SK-N-SH (cell line): ENCODE measurements around the gene C17orf114.

Experiments
- CTCF ChIA-PET: fragments of 300-600, 350-600 bp; formaldehyde crosslinking; extraction: SDS; loops from one replicate; lab custom pipeline; 2021; lab: Yijun Ruan, JAX
- POLR2A ChIA-PET: fragments of 350-600 bp; sonication (Branson Sonifier 250); formaldehyde crosslinking; extraction: SDS; loops from one replicate; lab custom pipeline; 2020; ENCODE audit warnings: antibody characterized with exemption, inconsistent platforms; lab: Yijun Ruan, JAX
- DNase-seq: peaks from one replicate; pipeline ENCODE4 v3.0.0; 2012
- H2AFZ ChIP-seq: fragments of 200-600 bp; sonication (generic); 2 replicates; pipeline ENCODE4 v1.8.1; 2016; ENCODE audit warnings: antibody characterized with exemption, mild to moderate bottlenecking, low read depth
- H3F3A ChIP-seq: fragments of 200-600 bp; sonication (generic); replicated peaks from 2 replicates; pipeline ENCODE3; 2016; ENCODE audit warnings: antibody characterized with exemption, mild to moderate bottlenecking; ENCODE audit not compliant: insufficient read depth
- H3K27ac ChIP-seq, 2 experiments: fragments of 200-500 bp in 1 of 2; fragments of 200-600 bp in 1 of 2; sonication (Bioruptor generic) in 1 of 2; sonication (generic), shearing (Covaris generic) in 1 of 2; 2 replicates each; pipeline versions ENCODE4 v1.5.1 to v1.6.1; 2014 to 2016; ENCODE audit warnings: low read depth in 2 of 2, inconsistent platforms in 1 of 2, low read length in 1 of 2, mild to moderate bottlenecking in 1 of 2, mixed read lengths in 1 of 2
- H3K27me3 ChIP-seq: fragments of 200-600 bp; sonication (generic), shearing (Covaris generic); 2 replicates; pipeline ENCODE4 v1.6.1; 2016; ENCODE audit warnings: mixed run types; ENCODE audit not compliant: insufficient read depth
- H3K36me3 ChIP-seq, 2 experiments: fragments of 200-500 bp in 1 of 2; fragments of 200-600 bp in 1 of 2; sonication (Bioruptor generic) in 1 of 2; sonication (generic) in 1 of 2; replicated peaks in 1 of 2; 2 replicates each; pipeline versions ENCODE3 to v1.5.1; 2014 to 2016; ENCODE audit warnings: low read length in 1 of 2, mild to moderate bottlenecking in 1 of 2; ENCODE audit not compliant: insufficient read depth in 2 of 2, control insufficient read depth in 1 of 2
- H3K4me1 ChIP-seq, 2 experiments: fragments of 200-500 bp in 1 of 2; fragments of 200-600 bp in 1 of 2; sonication (Bioruptor generic) in 1 of 2; sonication (generic), shearing (Covaris generic) in 1 of 2; 2 replicates each; pipeline versions ENCODE4 v1.5.1 to v1.6.1; 2014 to 2016; ENCODE audit warnings: low read depth in 1 of 2, low read length in 1 of 2, mixed run types in 1 of 2; ENCODE audit not compliant: insufficient read depth in 2 of 2, control insufficient read depth in 1 of 2
- H3K4me2 ChIP-seq: fragments of 200-600 bp; sonication (generic), shearing (Covaris generic); 2 replicates; pipeline ENCODE4 v1.6.1; 2017; ENCODE audit warnings: mixed run types
- H3K4me3 ChIP-seq, 2 experiments: fragments of 200-500 bp in 1 of 2; fragments of 200-600 bp in 1 of 2; sonication (Bioruptor generic) in 1 of 2; sonication (generic), shearing (Covaris generic) in 1 of 2; 2 replicates each; pipeline versions ENCODE4 v1.5.1 to v1.8.1; 2014 to 2016; ENCODE audit warnings: low read depth in 2 of 2, inconsistent platforms in 1 of 2, low read length in 1 of 2, mild to moderate bottlenecking in 1 of 2, mixed read lengths in 1 of 2, moderate library complexity in 1 of 2
- H3K79me2 ChIP-seq: fragments of 200-600 bp; sonication (generic); 2 replicates; pipeline ENCODE4 v1.8.1; 2017; ENCODE audit warnings: mild to moderate bottlenecking; ENCODE audit not compliant: insufficient read depth
- H3K9ac ChIP-seq: fragments of 200-600 bp; sonication (generic); 2 replicates; pipeline ENCODE4 v1.6.1; 2017; ENCODE audit warnings: mixed run types
- H3K9me2 ChIP-seq: fragments of 200-600 bp; sonication (generic); 2 replicates; pipeline ENCODE4 v1.6.1; 2017; ENCODE audit warnings: mixed run types
- H3K9me3 ChIP-seq: fragments of 200-600 bp; sonication (generic); 2 replicates; pipeline ENCODE4 v1.6.1; 2017; ENCODE audit warnings: mixed run types, mild to moderate bottlenecking, moderate library complexity
- H4K20me1 ChIP-seq: fragments of 200-600 bp; sonication (generic); 2 replicates; pipeline ENCODE4 v1.6.1; 2017; ENCODE audit warnings: mild to moderate bottlenecking, mixed run types; ENCODE audit not compliant: insufficient read depth
- CHD2 ChIP-seq: fragments of 150-350 bp; IDR thresholded peaks from 2 replicates; pipeline ENCODE4 v1.6.1; 2018; ENCODE audit warnings: low read length; ENCODE audit not compliant: partially characterized antibody
- CTCF ChIP-seq: fragments of 200-600 bp; sonication (generic); IDR thresholded peaks from 2 replicates; pipeline ENCODE4 v1.6.1; 2017; ENCODE audit warnings: antibody characterized with exemption, mild to moderate bottlenecking, moderate library complexity
- ELF1 ChIP-seq: IDR thresholded peaks from 2 replicates; pipeline ENCODE4 v1.4.0; 2012
- FOXJ3 ChIP-seq: sonication (generic); formaldehyde crosslinking; IDR thresholded peaks from 2 replicates; pipeline ENCODE4 v1.5.1; 2020; ENCODE audit warnings: mild to moderate bottlenecking, missing genetic modification reagents
- MAX ChIP-seq: IDR thresholded peaks from 2 replicates; pipeline ENCODE4 v1.4.0; 2012; ENCODE audit warnings: low read depth
- MEF2A ChIP-seq: IDR thresholded peaks from 2 replicates; pipeline ENCODE4 v1.4.0; 2012; ENCODE audit warnings: low read depth, borderline replicate concordance
- MXI1 ChIP-seq: IDR thresholded peaks from 2 replicates; pipeline ENCODE4 v1.6.1; 2012; ENCODE audit warnings: mild to moderate bottlenecking, low read depth, low read length, improper control_type of control experiment
- POLR2AphosphoS5 ChIP-seq: IDR thresholded peaks from 2 replicates; pipeline ENCODE4 v1.6.1; 2012; ENCODE audit warnings: low read depth, low read length
- REST ChIP-seq: IDR thresholded peaks from 2 replicates; pipeline ENCODE4 v1.6.1; 2012; ENCODE audit warnings: mild to moderate bottlenecking, low read depth, low read length, moderate library complexity
- TAF1 ChIP-seq: IDR thresholded peaks from 2 replicates; pipeline ENCODE4 v1.6.1; 2012; ENCODE audit warnings: low read depth, mild to moderate bottlenecking, low read length, moderate library complexity, borderline replicate concordance
- YY1 ChIP-seq: IDR thresholded peaks from 2 replicates; pipeline ENCODE4 v1.4.0; 2012; ENCODE audit warnings: low read depth, mild to moderate bottlenecking
- WGBS: methylation state at CpG from one replicate; pipeline ENCODE4 v1.1.6; 2017; ENCODE audit warnings: low lambda C conversion rate; 5-methylcytosine and 5-hydroxymethylcytosine counted together

The C17orf114 gene

GRCh38 chr17:4834681-4835020 is 32.5 kb upstream of the C17orf114 start (continued):
- TF ChIP-seq YY1 (no peak), POLR2AphosphoS5 (no peak), MAX (no peak), REST (no peak), FOXJ3 (no peak), ELF1 (no peak)

DNA sequence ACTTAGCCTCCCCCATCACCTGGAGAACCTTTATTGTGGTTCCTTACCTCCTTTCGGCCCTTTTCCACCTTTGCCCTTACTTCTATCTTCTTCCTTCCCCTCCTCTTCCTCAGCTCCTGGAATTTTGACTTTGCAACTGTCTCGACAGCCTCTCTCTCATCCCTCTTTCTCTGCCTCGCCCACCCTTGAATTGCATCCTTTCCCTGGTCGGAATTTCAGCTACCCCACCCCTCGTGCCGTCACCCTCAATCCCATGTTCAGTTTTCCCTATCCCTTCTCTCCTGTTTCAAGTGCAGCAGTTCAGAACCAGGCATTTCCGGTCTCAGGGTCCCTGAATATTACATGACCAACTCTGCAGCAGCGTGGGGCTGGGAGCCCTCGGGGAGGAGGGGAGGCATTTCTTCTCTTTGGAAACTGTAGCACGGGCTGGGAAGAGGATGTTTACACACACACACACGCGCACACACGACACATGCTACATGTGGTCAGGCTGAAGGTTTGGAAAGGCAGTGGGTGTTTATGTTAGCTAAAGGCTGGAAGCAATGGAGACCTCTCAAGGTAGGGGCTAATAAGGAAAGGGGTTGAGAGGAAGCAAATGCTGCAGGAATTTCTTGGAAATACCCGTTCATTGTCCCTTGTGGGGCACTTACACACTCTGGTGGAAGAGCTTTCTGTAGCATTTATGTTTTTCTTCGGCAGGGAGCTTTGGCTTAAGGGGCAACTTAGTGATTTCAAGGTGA is 32.0 kb upstream of the C17orf114 start:
- Histone ChIP-seq H3K9me2 (no peaks in the 10 kb centered on the region), H3K36me3 (peaks cover 0 to 11% of the 10 kb centered on the region in 2 experiments), H4K20me1 (peaks cover 22% of the 10 kb centered on the region), H3K27ac (peak overlapping the region; percentile 82 to 91; a peak in 2 of 4 replicates), H2AFZ (peak overlapping the region; percentile 78; the same call in 1 of the 2 replicates), H3K4me1 (peaks cover 4 to 30% of the 10 kb centered on the region in 2 experiments; a peak in 3 of 4 replicates), H3F3A (peaks cover 3% of the 10 kb centered on the region), H3K4me3 (peak overlapping the region; percentile 95 to 97), H3K4me2 (peak overlapping the region; percentile 86), H3K79me2 (peaks cover 58% of the 10 kb centered on the region), H3K27me3 (no peaks in the 10 kb centered on the region), H3K9ac (peak overlapping the region; percentile 76), H3K9me3 (no peaks in the 10 kb centered on the region)
- WGBS: 20% methylated on average over 15 of the region's 15 CpGs
- DNase-seq: peak; percentile 44
- ChIA-PET CTCF (interaction anchor here (1.1 to 1.5 kb wide), 2 partner anchors 33 to 48 kb away, joined by 3 to 6 read pairs; no protein-coding TSS in a partner anchor), POLR2A (interaction anchor here (1.2 kb wide), 1 partner anchor 44 kb away, joined by 4 read pairs; no protein-coding TSS in a partner anchor)
- TF ChIP-seq MEF2A (no peak), CTCF (no peak), TAF1 (no peak), MAX (peak; percentile 46; the same call in 1 of the 2 replicates), CHD2 (no peak), MXI1 (peak; percentile 51; the same call in 1 of the 2 replicates), REST (no peak)
